ENCODE results near the gene C1orf115.
"Not testable (repeated sequence)": the region's sequence is repeated elsewhere in the genome, so short reads cannot be mapped to it uniquely, and the experiment has no call there.

Gene C1orf115

DNA sequence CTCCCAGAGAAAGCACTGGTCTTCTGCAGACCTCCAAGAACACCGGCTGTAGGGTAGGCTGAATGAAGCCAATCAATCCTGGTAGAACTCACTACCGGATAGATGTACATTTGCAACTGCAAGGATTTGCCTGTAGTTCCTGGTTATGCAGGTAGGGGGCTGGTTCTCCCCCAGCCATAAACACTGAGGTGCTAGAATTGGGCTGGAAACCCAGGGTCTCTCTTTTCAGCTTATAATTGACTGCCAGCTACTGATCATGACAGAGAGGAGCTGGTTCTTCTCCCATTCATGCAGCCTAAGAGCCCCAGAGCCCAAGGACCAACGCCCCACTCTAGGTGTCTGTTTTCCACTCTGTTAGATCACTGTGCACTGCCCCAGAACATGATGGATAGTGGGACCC is 36.5 kb downstream of the C1orf115 start:
- DNase-seq (ENCODE audit: low read depth): no peak

GRCh38 chr1:220727519-220727918 is 37.4 kb downstream of the C1orf115 start:
- no peak for DNase-seq (ENCODE audit: low read depth)

GRCh38 chr1:220730486-220730885 is 40.3 kb downstream of the C1orf115 start:
- no peak for DNase-seq (ENCODE audit: low read depth)

- no peak for DNase-seq (ENCODE audit: low read depth)
Observed at GRCh38 chr1:220732137-220732536, 42.0 kb downstream of the C1orf115 start.

- no peak for DNase-seq (ENCODE audit: low read depth)
Observed at GRCh38 chr1:220732621-220733020, 42.5 kb downstream of the C1orf115 start.

- peak; percentile 70 for DNase-seq (ENCODE audit: low read depth)
Observed at GRCh38 chr1:220733086-220733601, 43.0 kb downstream of the C1orf115 start.

GRCh38 chr1:220734571-220735326 is 44.6 kb downstream of the C1orf115 start:
- DNase-seq (ENCODE audit: low read depth): no peak

GRCh38 chr1:220736283-220736682 is 46.1 kb downstream of the C1orf115 start:
- not testable (repeated sequence) for DNase-seq (ENCODE audit: low read depth)

GRCh38 chr1:220741349-220741748 is 51.2 kb downstream of the C1orf115 start:
- DNase-seq (ENCODE audit: low read depth): no peak

DNA sequence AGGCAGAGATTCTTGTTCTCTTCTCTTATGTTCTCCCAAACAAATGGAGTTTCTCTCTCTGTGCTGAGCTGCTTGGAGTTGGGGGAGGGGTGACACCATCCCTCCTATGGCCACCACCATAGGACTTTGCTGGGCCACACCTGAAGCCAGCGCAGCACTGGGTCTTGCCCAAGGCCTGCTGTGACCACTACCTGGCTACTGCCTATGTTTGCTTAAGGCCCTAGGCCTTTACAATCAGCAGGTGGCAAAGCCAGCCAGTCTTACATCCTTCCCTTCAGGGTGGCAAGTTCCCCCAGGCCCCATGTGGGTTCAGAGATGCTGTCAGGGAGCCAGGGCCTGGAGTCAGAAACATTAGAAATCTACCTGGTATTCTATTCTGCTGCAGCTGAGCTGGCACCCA is 51.7 kb downstream of the C1orf115 start:
- DNase-seq (ENCODE audit: low read depth): no peak

- DNase-seq (ENCODE audit: low read depth): no peak
Observed at GRCh38 chr1:220742520-220742919, 52.4 kb downstream of the C1orf115 start.

- no peak for DNase-seq (ENCODE audit: low read depth)
Observed at GRCh38 chr1:220746851-220747250, 56.7 kb downstream of the C1orf115 start.

DNA sequence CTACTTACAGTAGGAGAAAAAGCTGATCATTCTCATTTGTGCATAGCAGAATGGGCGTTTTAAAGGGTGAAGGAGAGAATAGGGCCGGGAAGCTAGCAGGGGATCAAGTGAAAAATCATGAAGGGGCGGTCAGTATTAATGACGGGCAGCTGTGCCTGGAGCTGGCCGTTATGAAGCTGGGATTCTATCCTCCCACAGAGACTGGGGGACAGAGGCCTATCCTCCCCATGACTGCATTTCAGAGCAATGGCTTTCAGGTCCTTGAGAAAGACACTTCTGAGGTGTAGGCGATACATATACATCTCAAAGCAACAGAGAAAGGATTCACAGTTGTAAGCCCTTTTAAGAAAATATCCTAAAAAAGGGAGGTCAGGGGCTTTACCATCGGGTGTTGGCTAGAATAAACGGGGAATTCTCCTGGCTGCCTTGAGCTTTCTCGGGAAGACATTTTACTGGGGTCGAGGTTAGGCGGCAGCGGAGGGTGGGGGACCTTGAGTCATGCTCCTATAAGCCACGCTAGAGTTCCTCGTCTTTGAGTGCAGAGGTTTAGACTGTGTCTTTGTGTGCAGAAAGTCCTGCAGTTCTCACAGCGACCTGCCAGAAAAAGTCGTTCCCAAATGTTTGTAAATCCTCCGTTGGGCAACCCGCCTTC is 57.4 kb downstream of the C1orf115 start:
- DNase-seq (ENCODE audit: low read depth): no peak

DNA sequence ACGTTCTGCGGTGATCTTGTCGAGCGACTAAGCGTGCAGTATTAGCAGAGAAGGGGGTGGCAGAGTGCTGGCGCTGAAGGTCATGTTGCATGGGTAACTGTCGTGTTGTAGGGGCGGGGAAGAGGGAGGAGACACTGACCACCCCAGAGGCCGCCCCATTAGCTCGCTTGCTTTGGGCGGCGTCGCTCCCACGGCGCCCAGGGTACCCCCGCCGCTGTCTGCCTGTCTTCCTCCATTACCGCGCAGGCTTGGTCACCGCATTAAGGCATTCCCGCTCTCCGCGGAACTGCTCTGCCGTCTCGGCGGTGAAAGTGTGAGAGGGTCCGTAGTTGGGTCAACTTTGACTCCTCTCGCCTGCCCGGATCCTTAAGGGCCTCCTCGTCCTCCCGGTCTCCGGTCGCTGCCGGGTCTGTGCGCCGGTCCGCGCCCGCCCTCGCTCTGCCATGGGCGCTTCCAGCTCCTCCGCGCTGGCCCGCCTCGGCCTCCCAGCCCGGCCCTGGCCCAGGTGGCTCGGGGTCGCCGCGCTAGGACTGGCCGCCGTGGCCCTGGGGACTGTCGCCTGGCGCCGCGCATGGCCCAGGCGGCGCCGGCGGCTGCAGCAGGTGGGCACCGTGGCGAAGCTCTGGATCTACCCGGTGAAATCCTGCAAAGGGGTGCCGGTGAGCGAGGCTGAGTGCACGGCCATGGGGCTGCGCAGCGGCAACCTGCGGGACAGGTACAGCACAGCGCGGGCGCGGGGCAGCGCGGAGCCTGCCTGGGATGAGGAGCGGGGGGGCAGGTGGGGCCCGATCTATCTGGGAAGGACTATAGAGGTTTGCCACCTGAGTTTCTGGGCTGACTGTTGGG is 58.1 kb downstream of the C1orf115 start, which contains the start of gene MTARC2:
MTARC2 (plus strand) TSS at position 234 of the 846 bp plus-strand sequence; CDS start at position 444, 210 bp downstream.
- no peak for DNase-seq (ENCODE audit: low read depth)
